LHCN-M2 (cell line): Measurements from ENCODE around the gene BLOC1S3. TPM values are rescaled to one million over a fixed set of nuclear protein-coding genes. Genes with fewer than 3 reads are reported as not detected.

ENCODE experiments used
- DNase-seq: peaks from one replicate; pipeline ENCODE4 v3.0.0-alpha.2; 2012; ENCODE audit warnings: low read depth
- total RNA-seq: library from RNA; depleted of rRNA; stranded (reverse); fragments of >200 nt; gene quantifications from 2 replicates; pipeline ENCODE4 v1.2.3, GENCODE V29; 2014

BLOC1S3 gene
- total RNA-seq, 1 experiment from 2014 or later: 5.9 TPM

- no peak for DNase-seq
Observed at GRCh38 chr19:45146251-45146650, 32.3 kb upstream of the BLOC1S3 start.

DNA sequence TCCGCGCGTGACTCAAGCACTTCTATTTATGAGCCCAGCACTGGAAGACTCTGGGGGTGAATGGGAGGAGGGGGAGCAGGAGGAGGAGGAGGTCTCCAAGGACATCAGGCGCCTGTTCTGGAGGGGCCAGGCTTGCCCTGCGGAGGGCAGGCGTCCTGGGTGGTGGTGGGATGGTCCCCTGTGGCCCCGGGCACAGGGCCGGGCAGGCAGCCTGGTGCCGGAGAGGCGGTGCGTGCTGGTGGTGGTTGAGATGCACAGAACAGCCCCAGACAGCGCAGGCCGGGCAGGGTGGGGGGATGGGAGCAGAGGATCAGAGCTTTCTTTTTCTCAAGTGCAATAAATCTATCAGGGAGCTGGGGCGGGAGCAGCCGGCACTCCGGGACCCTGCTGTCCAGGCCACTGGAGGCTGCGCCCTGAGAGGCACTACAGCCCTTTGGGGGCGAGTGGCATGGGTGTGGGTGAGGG is 31.8 kb upstream of the BLOC1S3 start:
- DNase-seq: no peak

DNA sequence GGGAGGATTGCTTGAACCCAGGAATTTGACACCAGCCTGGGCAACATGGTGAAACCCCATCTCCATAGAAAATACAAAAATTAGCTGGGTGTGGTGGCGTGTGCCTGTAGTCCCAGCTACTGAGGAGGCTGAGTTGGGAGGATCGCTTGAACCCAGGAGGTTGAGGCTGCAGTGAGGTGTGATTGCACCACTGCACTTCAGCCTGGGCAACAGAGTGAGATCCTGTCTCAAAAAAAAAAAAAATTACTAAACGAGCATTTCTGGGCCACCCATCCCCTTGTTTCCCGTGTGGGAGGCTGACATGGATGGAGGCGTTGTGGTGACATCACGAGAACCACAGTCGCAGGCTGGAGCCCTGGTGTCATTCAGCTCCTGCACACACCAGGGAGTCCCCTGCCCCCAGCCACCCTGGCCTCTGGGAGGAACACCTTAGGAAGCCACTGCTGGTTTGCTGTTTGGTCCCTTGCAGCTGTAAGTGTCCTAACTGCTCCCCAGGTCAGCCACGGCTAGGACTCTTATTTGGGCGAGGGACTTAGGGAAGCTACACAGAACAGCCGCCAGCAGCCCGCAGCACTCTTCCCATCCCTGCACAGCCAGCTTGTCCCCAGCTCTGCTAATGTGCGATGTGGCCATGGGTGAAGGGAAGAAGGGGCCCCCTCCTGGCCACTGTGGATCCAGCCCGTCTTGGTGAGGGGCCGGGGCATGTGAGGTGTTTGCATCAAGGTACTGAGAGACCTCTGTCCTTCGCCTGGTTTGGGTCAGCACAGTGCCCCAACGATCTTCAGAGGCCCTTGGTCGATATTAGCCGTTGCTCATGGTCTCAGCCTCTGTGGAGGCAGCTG is 30.5 kb upstream of the BLOC1S3 start:
- no peak for DNase-seq

GRCh38 chr19:45149129-45149528 is 29.5 kb upstream of the BLOC1S3 start:
- DNase-seq: no peak

- no peak for DNase-seq
Observed at GRCh38 chr19:45150180-45150579, 28.4 kb upstream of the BLOC1S3 start.

DNA sequence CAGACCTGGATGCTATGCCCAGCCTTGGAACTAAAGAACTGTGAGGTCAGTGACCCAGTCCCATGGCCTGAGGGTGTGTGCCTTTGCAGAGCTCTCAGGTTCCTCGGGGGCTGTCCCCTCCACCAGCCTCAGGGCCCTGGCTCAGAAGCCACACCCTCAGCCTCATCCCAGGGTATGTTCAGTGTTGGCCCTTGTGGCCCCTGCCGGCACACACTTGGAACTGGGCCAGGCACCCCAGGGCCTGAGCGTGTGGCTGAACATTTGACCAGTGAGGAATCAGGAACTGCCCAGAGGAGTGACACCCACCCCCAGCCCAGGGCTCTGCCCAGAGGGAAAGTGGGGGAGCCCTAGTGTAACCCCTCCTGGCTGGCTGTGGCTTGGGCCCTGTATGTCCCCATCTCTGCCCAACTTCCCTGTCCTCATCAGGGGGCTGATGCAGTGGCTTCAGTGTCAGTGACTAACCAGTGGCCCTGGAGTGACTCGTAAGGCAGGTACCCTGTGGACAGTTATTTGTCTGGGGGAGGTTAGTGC is 27.8 kb upstream of the BLOC1S3 start:
- no peak for DNase-seq

- DNase-seq: no peak
Observed at GRCh38 chr19:45151320-45151719, 27.3 kb upstream of the BLOC1S3 start.

GRCh38 chr19:45151821-45152503 is 26.6 kb upstream of the BLOC1S3 start:
- DNase-seq: no peak

- no peak for DNase-seq
Observed at GRCh38 chr19:45152504-45153338, 25.9 kb upstream of the BLOC1S3 start.

DNA sequence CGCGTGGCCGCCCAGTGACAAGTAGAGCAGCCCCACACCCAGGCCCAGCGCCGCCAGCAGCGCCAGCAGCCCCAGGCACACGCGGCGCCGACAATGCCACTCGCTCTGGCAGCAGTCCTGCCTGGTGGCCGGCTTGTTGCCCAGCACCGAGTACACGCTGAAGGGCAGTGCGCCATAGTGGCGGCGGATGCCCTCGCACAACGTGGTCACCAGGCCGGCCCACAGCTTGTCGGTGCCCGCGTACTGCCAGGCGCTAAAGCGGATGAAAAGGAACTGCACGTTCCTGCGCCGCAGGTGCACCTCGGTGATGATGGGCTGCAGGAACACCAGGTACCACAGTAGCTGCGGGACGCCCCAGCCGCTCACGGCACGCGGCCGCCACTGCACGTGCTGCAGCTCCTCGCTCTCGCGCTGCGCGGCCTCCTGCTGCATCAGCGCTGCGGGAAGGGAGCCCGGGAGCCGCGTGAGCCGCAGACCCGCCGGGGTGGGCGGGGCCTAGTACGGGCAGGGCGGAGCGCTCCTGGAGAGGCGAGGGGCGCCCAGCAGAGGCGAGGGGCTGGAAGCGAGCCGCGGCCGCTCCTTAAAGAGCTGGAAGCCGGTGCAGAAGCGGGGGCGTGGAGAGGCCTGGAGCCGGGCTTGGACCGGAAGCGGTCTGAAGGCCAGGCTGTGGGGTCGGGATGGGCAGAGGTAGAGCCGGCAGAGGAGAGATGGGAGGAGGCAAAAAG is 25.1 kb upstream of the BLOC1S3 start:
- no peak for DNase-seq

DNA sequence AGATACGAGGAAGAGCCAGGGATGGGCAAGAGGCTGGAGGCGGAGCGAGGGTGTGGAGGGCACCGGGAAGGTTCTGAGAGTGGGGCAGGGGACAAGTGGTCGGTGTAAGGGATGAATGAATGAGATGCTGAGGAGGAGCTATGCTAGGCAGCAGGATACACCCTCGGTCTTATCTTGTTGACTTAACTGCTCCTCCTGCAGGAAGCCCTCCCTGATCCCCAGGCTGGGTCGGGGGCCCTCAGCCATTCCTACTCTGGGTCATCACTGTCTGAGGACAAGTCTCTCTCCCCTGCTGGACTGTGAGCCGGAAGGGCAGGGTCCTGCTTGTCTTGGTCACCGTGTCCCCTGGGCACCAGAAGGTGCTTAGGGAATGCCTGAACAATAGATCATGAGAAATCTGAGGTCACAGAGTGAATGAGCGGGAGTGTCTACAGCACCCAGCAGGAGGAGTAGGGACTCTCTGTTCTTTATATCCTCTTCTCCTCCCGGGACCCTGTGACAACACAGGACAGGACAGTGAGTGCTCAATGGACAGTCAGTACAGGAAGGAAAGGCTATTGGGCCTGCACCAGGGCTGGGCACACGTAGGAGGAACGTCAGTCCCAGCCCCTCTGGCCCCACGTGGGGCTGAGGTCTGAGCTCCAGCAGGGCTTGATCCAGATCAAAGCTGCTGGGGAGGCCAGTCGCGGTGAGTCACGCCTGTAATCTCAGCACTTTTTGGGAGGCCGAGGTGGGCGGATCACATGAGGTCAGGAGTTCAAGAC is 24.3 kb upstream of the BLOC1S3 start:
- DNase-seq: peak; percentile 79

DNA sequence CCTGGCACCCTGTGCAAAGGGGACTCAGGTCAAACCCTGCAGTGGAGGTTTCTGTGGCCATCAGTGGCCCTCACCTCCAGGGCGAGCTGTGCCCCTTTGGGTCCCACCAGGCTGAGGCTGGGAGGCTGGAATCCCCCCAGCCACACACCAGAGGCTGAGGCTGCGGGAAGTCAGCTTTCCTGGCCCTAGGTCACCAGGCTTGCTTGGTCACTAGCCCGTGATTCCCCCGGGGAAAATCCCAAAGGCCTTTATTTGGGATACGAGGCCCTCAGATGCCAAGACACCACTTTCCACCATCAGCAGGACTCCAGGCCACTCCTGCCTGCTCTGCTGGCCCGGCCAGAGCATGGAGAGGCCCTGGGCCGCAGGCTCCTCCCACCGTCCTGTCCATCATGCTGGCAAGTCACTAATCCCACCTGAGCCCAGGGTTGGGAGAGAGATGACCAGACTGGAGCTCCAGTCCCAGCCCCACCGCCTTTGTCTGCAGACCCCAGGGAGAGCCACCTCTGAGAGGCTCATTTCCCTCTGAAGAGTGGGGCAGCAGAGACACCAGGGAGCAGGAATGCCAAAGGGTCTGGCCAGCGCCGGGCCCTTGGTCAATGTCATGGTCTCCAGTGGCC is 22.5 kb upstream of the BLOC1S3 start:
- DNase-seq: no peak

DNA sequence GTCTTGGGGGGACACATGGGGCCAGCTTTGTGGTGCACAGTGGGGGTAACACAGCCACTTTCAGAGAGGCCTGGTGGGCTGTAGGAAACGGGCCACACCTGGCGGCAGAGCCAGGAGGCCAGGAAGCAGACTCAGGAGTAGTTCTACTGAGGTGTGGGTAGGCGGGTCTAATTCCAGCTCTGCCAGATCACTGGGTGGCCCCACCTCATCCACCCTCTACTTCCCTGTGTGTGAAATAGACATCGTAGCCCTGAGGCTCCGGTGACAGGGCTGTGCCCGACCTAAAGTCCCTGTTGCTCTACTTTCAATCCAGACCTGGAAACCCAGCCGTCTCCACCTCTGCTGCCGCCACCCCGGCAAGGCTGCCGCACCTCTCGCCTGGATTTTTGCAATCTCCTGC is 21.8 kb upstream of the BLOC1S3 start:
- no peak for DNase-seq

- no peak for DNase-seq
Observed at GRCh38 chr19:45158503-45159209, 19.9 kb upstream of the BLOC1S3 start.

GRCh38 chr19:45159210-45159970 is 19.2 kb upstream of the BLOC1S3 start:
- DNase-seq: no peak

- DNase-seq: no peak
Observed at GRCh38 chr19:45159971-45160324, 18.6 kb upstream of the BLOC1S3 start.

DNA sequence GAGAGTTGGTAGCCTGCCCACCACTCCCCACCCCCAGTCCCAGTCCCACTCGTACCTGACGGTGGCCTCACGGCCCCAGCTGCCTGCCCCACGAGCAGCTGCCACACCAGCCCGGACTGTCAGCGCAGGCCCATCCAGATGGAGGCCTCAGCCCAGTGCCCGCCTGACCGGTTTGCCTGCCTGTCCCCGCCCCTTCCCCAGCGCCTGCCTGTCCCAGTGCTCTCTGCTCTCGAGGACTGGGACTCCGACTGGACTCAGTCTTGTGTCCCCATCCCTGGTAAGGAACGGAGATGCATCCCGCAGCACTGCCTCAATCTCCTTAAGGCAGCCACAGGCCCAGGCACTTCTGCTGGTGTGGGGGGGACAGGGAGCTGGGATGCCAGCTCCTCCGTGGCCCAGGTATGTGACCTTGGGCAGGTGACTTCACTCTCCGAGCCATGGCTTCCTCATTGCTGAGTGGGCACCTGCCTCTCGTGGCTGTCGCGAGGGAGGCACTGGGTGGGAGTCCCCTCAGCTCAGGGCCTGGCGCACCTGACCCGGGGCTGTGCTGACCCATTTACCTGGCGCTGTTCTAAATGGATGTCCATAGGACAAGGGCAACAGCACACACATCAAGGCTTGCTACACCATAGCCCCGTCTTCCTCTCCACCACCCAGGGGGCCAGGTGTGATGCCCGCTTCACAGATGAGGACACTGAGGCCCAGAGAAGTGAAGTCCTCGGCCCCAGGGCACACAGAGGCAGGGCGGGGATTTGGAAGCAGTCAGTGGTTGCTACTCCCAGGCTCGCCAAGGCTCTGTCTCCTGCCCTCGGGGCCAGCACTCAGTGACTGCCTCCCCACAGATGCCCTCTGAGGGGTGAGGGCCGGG is 17.5 kb upstream of the BLOC1S3 start, which contains the start of gene NKPD1:
Gene NKPD1, minus strand, starts transcription at position 113 of the 868 bp plus-strand sequence. CDS start 832 bp downstream, outside the sequence.
- DNase-seq: no peak
